ENCODE measurements around the gene PREPL.

GRCh38 chr2:44305882-44306281 lies 55.4 kb downstream of the PREPL start:
- TF ChIP-seq CTCF (conservative IDR thresholded peaks at IDR 0.05; ENCODE audit: low read depth, low read length) (no peak), EZH2 (IDR thresholded peaks at IDR 0.05; ENCODE audit: borderline replicate concordance, low read depth, low read length, poor library complexity, severe bottlenecking) (no peak)
